Neural cell (in vitro differentiated cells): ENCODE measurements around the gene CACNA1C. TPM values are rescaled to one million over a fixed set of nuclear protein-coding genes. Genes with fewer than 3 reads are reported as not detected.
"Not testable (repeated sequence)": the region's sequence is repeated elsewhere in the genome, so short reads cannot be mapped to it uniquely, and the experiment has no call there.

Source experiments
- H2AFZ ChIP-seq: fragments of 200-600, 300-800 bp; sonication (generic), shearing (Covaris generic); 2 replicates; pipeline ENCODE4 v1.6.0; 2014; ENCODE audit warnings: low read depth, mild to moderate bottlenecking, antibody characterized with exemption, low read length, moderate library complexity
- H3F3A ChIP-seq: fragments of 200-600 bp; shearing (Covaris generic); 2 replicates; pipeline ENCODE4 v1.6.1; 2016; ENCODE audit warnings: mild to moderate bottlenecking, moderate library complexity, mixed read lengths, antibody characterized with exemption, low read length; ENCODE audit not compliant: insufficient read depth, poor library complexity, severe bottlenecking
- H3K27ac ChIP-seq: fragments of 200-600, 300-800 bp; sonication (generic), shearing (Covaris generic); 2 replicates; pipeline ENCODE4 v1.5.1; 2014; ENCODE audit warnings: mild to moderate bottlenecking, low read length, moderate library complexity
- H3K27me3 ChIP-seq: fragments of 300-800, 200-600 bp; sonication (generic), shearing (Covaris generic); 2 replicates; pipeline ENCODE4 v1.6.0; 2014; ENCODE audit warnings: mild to moderate bottlenecking, low read depth, low read length, moderate library complexity; ENCODE audit not compliant: insufficient read depth
- H3K36me3 ChIP-seq: fragments of 300-800, 200-600 bp; sonication (generic), shearing (Covaris generic); 2 replicates; pipeline ENCODE4 v1.5.1; 2014; ENCODE audit warnings: mild to moderate bottlenecking, antibody characterized with exemption, low read length, moderate library complexity; ENCODE audit not compliant: insufficient read depth
- H3K4me2 ChIP-seq: fragments of 300-800, 200-600 bp; sonication (generic), shearing (Covaris generic); 2 replicates; pipeline ENCODE4 v1.6.0; 2014; ENCODE audit warnings: mild to moderate bottlenecking, low read length
- H3K4me3 ChIP-seq: fragments of 300-800, 200-600 bp; sonication (generic), shearing (Covaris generic); 2 replicates; pipeline ENCODE4 v1.5.1; 2014; ENCODE audit warnings: mild to moderate bottlenecking, low read length, moderate library complexity
- H3K79me2 ChIP-seq: fragments of 200-600 bp; shearing (Covaris generic); replicated peaks from 2 replicates; pipeline ENCODE4 v1.6.0; 2014; ENCODE audit warnings: mild to moderate bottlenecking, low read length, moderate library complexity; ENCODE audit not compliant: insufficient read depth
- H3K9ac ChIP-seq: fragments of 300-800, 200-600 bp; sonication (generic), shearing (Covaris generic); 2 replicates; pipeline ENCODE4 v1.6.1; 2016; ENCODE audit warnings: mild to moderate bottlenecking, low read length, mixed read lengths
- H3K9me2 ChIP-seq: fragments of 200-600 bp; shearing (Covaris generic); 2 replicates; pipeline ENCODE4 v1.6.1; 2016; ENCODE audit warnings: mild to moderate bottlenecking, low read length, mixed read lengths; ENCODE audit not compliant: insufficient read depth
- H3K9me3 ChIP-seq: fragments of 200-600, 300-800 bp; sonication (generic), shearing (Covaris generic); 2 replicates; pipeline ENCODE4 v1.6.1; 2016; ENCODE audit warnings: mild to moderate bottlenecking, mixed run types, low read length, moderate library complexity, mixed read lengths
- H4K20me1 ChIP-seq: fragments of 200-600 bp; shearing (Covaris generic); 2 replicates; pipeline ENCODE4 v1.6.1; 2016; ENCODE audit warnings: mild to moderate bottlenecking, mixed run types; ENCODE audit not compliant: insufficient read depth
- EP300 ChIP-seq: fragments of 450-650 bp; conservative IDR thresholded peaks from 2 replicates; pipeline ENCODE4 v1.6.1; 2014; ENCODE audit warnings: antibody characterized with exemption, mild to moderate bottlenecking, moderate library complexity; ENCODE audit not compliant: poor library complexity, severe bottlenecking
- EZH2 ChIP-seq: fragments of 200-600, 300-800 bp; shearing (Covaris generic), sonication (generic); IDR thresholded peaks from 2 replicates; pipeline ENCODE4 v1.6.1; 2014; ENCODE audit warnings: antibody characterized with exemption, low read length, borderline replicate concordance, mild to moderate bottlenecking; ENCODE audit not compliant: insufficient read depth, poor library complexity, severe bottlenecking
- MXI1 ChIP-seq: fragments of 450-650 bp; conservative IDR thresholded peaks from 2 replicates; pipeline ENCODE4 v1.6.1; 2014; ENCODE audit warnings: antibody characterized with exemption, mild to moderate bottlenecking; ENCODE audit not compliant: poor library complexity, severe bottlenecking
- POLR2AphosphoS5 ChIP-seq: IDR thresholded peaks from 2 replicates; pipeline ENCODE4 v1.6.1; 2012
- RAD21 ChIP-seq: fragments of 450-650 bp; conservative IDR thresholded peaks from 2 replicates; pipeline ENCODE4 v1.6.1; 2014; ENCODE audit warnings: antibody characterized with exemption, mild to moderate bottlenecking, moderate library complexity
- REST ChIP-seq: IDR thresholded peaks from 2 replicates; pipeline ENCODE4 v1.6.1; 2012; ENCODE audit warnings: borderline replicate concordance
- SMC3 ChIP-seq: fragments of 450-650 bp; conservative IDR thresholded peaks from 2 replicates; pipeline ENCODE4 v1.6.1; 2014; ENCODE audit warnings: antibody characterized with exemption, mild to moderate bottlenecking, moderate library complexity; ENCODE audit not compliant: poor library complexity
- TAF1 ChIP-seq: IDR thresholded peaks from 2 replicates; pipeline ENCODE4 v1.6.1; 2012; ENCODE audit warnings: low read depth
- polyA plus RNA-seq: library from polyadenylated mRNA; depleted of rRNA; stranded (reverse); fragments of >200 nt; gene quantifications from 2 replicates; pipeline ENCODE4 v1.2.3, GENCODE V29; 2014
- TF ChIP-seq, protein P1 (sequence below): fragments of 450-650 bp; IDR thresholded peaks from 2 replicates; pipeline ENCODE4 v1.5.1; 2014; ENCODE audit warnings: antibody characterized with exemption, mild to moderate bottlenecking, moderate library complexity; ENCODE audit not compliant: poor library complexity, severe bottlenecking

The CACNA1C gene
- polyA plus RNA-seq, 1 donor from 2014 or later, result 9.7 TPM

DNA sequence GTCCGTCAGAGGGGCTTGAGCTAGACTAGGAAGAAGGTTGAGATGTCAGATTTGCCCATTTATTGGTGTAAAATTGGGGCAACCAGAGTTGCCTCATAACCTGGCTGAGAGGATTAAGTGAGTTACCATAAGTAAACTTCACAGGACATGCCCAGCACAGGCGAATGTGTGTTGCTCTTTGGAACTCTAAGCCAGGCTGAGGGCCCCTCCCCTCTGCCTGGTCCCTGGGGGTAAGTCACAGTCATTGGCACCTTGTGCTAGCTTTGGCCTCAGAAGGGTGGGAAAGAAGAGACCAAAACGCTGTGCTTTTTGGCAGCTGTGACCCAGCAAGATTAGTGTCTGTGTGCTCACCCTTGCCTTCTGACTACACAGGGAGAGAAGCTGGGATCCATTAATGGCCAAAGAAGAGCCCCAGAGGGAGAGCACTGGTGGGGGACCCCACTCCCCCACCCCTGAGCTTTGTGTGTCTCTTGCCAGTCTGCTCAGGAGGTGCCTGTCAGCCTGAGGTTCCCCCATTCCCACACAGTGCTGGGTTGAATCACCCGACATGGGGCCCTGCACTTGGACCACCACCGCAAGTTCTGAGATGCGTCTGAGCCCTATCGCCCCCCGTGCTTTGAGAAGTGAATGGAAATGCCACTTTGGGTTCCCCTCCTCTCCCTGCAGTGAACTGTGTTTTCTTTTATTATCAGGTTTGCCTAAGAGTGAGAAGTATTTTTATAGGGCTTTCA lies 74.1 kb downstream of the CACNA1C start:
- H3K4me2 ChIP-seq, result no peak overlapping the region
- no peak overlapping the region for H2AFZ ChIP-seq
- no peak overlapping the region for H3K9ac ChIP-seq
- no peak overlapping the region for H3K27ac ChIP-seq
- TF ChIP-seq POLR2AphosphoS5, result no peak
- no peak for TF ChIP-seq EP300
- TF ChIP-seq EZH2, result no peak
- TF ChIP-seq MXI1, result no peak
- no peak for TF ChIP-seq TAF1
- TF ChIP-seq RAD21, result no peak
- TF ChIP-seq SMC3, result no peak
- TF ChIP-seq, protein P1, sequence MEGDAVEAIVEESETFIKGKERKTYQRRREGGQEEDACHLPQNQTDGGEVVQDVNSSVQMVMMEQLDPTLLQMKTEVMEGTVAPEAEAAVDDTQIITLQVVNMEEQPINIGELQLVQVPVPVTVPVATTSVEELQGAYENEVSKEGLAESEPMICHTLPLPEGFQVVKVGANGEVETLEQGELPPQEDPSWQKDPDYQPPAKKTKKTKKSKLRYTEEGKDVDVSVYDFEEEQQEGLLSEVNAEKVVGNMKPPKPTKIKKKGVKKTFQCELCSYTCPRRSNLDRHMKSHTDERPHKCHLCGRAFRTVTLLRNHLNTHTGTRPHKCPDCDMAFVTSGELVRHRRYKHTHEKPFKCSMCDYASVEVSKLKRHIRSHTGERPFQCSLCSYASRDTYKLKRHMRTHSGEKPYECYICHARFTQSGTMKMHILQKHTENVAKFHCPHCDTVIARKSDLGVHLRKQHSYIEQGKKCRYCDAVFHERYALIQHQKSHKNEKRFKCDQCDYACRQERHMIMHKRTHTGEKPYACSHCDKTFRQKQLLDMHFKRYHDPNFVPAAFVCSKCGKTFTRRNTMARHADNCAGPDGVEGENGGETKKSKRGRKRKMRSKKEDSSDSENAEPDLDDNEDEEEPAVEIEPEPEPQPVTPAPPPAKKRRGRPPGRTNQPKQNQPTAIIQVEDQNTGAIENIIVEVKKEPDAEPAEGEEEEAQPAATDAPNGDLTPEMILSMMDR, result no peak
- no peak for TF ChIP-seq REST
- H3K79me2 ChIP-seq, result no peaks in the 10 kb centered on the region
- H3K27me3 ChIP-seq, result no peaks in the 10 kb centered on the region
- no peaks in the 10 kb centered on the region for H3K36me3 ChIP-seq
- no peaks in the 10 kb centered on the region for H3K9me2 ChIP-seq
- no peaks in the 10 kb centered on the region for H3K9me3 ChIP-seq
- H3K4me3 ChIP-seq, result no peak overlapping the region
- no peaks in the 10 kb centered on the region for H4K20me1 ChIP-seq
- H3F3A ChIP-seq, result no peaks in the 10 kb centered on the region

GRCh38 chr12:2129076-2129475 lies 76.3 kb downstream of the CACNA1C start:
- TF ChIP-seq RAD21 (no peak), SMC3 (no peak), EP300 (no peak), EZH2 (no peak), POLR2AphosphoS5 (no peak), MXI1 (no peak), TAF1 (no peak), REST (no peak)
- TF ChIP-seq, protein P1, result no peak
- Histone ChIP-seq H3K79me2 (no peaks in the 10 kb centered on the region), H2AFZ (no peak overlapping the region), H3K9ac (no peak overlapping the region), H3K4me2 (no peak overlapping the region), H3K9me2 (no peaks in the 10 kb centered on the region), H4K20me1 (no peaks in the 10 kb centered on the region), H3K9me3 (no peaks in the 10 kb centered on the region), H3K36me3 (no peaks in the 10 kb centered on the region), H3K27ac (no peak overlapping the region), H3K27me3 (no peaks in the 10 kb centered on the region), H3K4me3 (no peak overlapping the region), H3F3A (no peaks in the 10 kb centered on the region)

DNA sequence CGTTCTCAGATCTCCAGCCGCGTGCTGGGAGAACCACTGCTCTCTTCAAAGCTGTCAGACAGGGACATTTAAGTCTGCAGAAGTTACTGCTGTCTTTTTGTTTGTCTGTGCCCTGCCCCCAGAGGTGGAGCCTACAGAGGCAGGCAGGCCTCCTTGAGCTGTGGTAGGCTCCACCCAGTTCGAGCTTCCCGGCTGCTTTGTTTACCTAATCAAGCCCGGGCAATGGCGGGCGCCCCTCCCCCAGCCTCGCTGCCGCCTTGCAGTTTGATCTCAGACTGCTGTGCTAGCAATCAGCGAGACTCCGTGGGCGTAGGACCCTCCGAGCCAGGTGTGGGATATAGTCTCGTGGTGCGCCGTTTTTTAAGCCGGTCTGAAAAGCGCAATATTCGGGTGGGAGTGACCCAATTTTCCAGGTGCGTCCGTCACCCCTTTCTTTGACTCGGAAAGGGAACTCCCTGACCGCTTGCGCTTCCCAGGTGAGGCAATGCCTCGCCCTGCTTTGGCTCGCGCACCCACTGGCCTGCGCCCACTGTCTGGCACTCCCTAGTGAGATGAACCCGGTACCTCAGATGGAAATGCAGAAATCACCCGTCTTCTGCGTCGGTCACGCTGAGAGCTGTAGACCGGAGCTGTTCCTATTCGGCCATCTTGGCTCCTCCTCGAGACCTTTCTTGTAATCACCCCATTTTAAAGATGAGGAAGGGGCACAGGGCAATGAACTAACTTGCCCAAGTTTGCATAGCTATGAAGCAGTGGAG lies 83.1 kb downstream of the CACNA1C start:
- H3K9me2 ChIP-seq, H3K27me3 ChIP-seq, H3K36me3 ChIP-seq, H3K79me2 ChIP-seq, H3K9me3 ChIP-seq, H3K9ac ChIP-seq, H3K4me2 ChIP-seq, H4K20me1 ChIP-seq, H3K27ac ChIP-seq, H3K4me3 ChIP-seq, H3F3A ChIP-seq, H2AFZ ChIP-seq: not testable (repeated sequence)
